NOMO-1 treated with dmso at 0.1 percent for 144 hours (cell line): ENCODE measurements around the gene C16orf92.
"Not testable (repeated sequence)": the region's sequence is repeated elsewhere in the genome, so short reads cannot be mapped to it uniquely, and the experiment has no call there.

Experiments used
- DNase-seq: peaks from one replicate; lab custom pipeline; 2025; ENCODE audit not compliant: unreplicated experiment; lab: John Stamatoyannopoulos, UW

C16orf92 gene

GRCh38 chr16:30025156-30025555 lies 2.2 kb downstream of the C16orf92 start:
- DNase-seq, result no peak

GRCh38 chr16:30025574-30025973 lies 2.6 kb downstream of the C16orf92 start:
- no peak for DNase-seq

GRCh38 chr16:30026449-30026848 lies 3.5 kb downstream of the C16orf92 start:
- DNase-seq, result no peak

GRCh38 chr16:30027588-30028437 lies 4.8 kb downstream of the C16orf92 start:
- DNase-seq, result no peak

- no peak for DNase-seq
Measured at GRCh38 chr16:30028438-30029076, 5.6 kb downstream of the C16orf92 start.

- DNase-seq, result no peak
Measured at GRCh38 chr16:30030011-30030685, 7.2 kb downstream of the C16orf92 start.

GRCh38 chr16:30030841-30031413 lies 7.9 kb downstream of the C16orf92 start, which contains the start of gene TLCD3B:
Gene TLCD3B (minus strand): TSS chr16:30031271. CDS start chr16:30030527, 744 bp downstream.
- DNase-seq, result no peak

GRCh38 chr16:30031477-30031918 lies 8.5 kb downstream of the C16orf92 start:
- DNase-seq, result no peak

GRCh38 chr16:30032083-30032819 lies 9.3 kb downstream of the C16orf92 start:
- DNase-seq, result peak; percentile 35

GRCh38 chr16:30033270-30033669 lies 10.3 kb downstream of the C16orf92 start:
- DNase-seq, result no peak

- no peak for DNase-seq
Measured at GRCh38 chr16:30040221-30040620, 17.2 kb downstream of the C16orf92 start.

- not testable (repeated sequence) for DNase-seq
Measured at GRCh38 chr16:30040690-30041089, 17.7 kb downstream of the C16orf92 start.

- DNase-seq, result no peak
Measured at GRCh38 chr16:30041841-30042240, 18.8 kb downstream of the C16orf92 start.

GRCh38 chr16:30046178-30046577 lies 23.2 kb downstream of the C16orf92 start:
- no peak for DNase-seq

- DNase-seq, result no peak
Measured at GRCh38 chr16:30046588-30046987, 23.6 kb downstream of the C16orf92 start.

GRCh38 chr16:30049871-30050270 lies 26.9 kb downstream of the C16orf92 start:
- no peak for DNase-seq

- no peak for DNase-seq
Measured at GRCh38 chr16:30051518-30051917, 28.5 kb downstream of the C16orf92 start.

GRCh38 chr16:30052671-30053372 lies 29.8 kb downstream of the C16orf92 start:
- peak; percentile 88 for DNase-seq

GRCh38 chr16:30053376-30054015 lies 30.5 kb downstream of the C16orf92 start:
- no peak for DNase-seq
